Cardiac fibroblast (primary cell): ENCODE results near the gene SCN10A.
A peak's percentile ranks its signal among the peaks of the same experiment; 100 is the strongest.

Experiments
- DNase-seq, 2 donors: peaks; one replicate each; pipeline versions ENCODE4 v3.0.0 to v3.0.0-alpha.2; 2010; ENCODE audit warnings: low read depth in 2 of 2
- H3K4me3 ChIP-seq, 2 donors: replicated peaks in 1 of 2; 1 replicate in 1 of 2; 2 replicates in 1 of 2; pipeline ENCODE4 v1.5.1; 2011; ENCODE audit warnings: low read depth in 2 of 2, low read length in 2 of 2, mild to moderate bottlenecking in 2 of 2, moderate library complexity in 1 of 2
- CTCF ChIP-seq: IDR thresholded peaks from one replicate; pipeline ENCODE4 v1.5.1; 2011; ENCODE audit warnings: low read depth, mild to moderate bottlenecking, low read length, inconsistent platforms

SCN10A gene

GRCh38 chr3:38725726-38726419, 90.1 kb downstream of the SCN10A start:
- TF ChIP-seq CTCF = no peak
- DNase-seq = peak; percentile 39 to 40
- no peak overlapping the region for H3K4me3 ChIP-seq

GRCh38 chr3:38724392-38724736, 91.7 kb downstream of the SCN10A start:
- no peak for TF ChIP-seq CTCF
- no peak for DNase-seq
- no peak overlapping the region for H3K4me3 ChIP-seq

- no peak for TF ChIP-seq CTCF
- H3K4me3 ChIP-seq = no peak overlapping the region
- DNase-seq = peak in 1 of 2 donors; percentile 35
Observed at GRCh38 chr3:38723569-38724391, 92.2 kb downstream of the SCN10A start.

- no peak for TF ChIP-seq CTCF
- DNase-seq = peak; percentile 14 to 74
Observed at GRCh38 chr3:38722781-38723568, 93.0 kb downstream of the SCN10A start.

GRCh38 chr3:38721207-38721772, 94.7 kb downstream of the SCN10A start:
- DNase-seq = no peak
- TF ChIP-seq CTCF = no peak
- H3K4me3 ChIP-seq = no peak overlapping the region

More at GRCh38 chr3:38722781-38723568, 93.0 kb downstream of the SCN10A start:
- H3K4me3 ChIP-seq = no peak overlapping the region

- no peak for DNase-seq
- H3K4me3 ChIP-seq = no peak overlapping the region
- no peak for TF ChIP-seq CTCF
Observed at GRCh38 chr3:38720465-38720864, 95.6 kb downstream of the SCN10A start.
